Stimulated activated CD4-positive, alpha-beta T cell treated with anti-CD3 and anti-CD28 coated beads, Interleukin-4, amount 100 ng/mL, for 1 hour (primary cell): ENCODE results near the gene CEACAM4.
A peak's percentile ranks its signal among the peaks of the same experiment; 100 is the strongest.
"Not testable (repeated sequence)": the region's sequence is repeated elsewhere in the genome, so short reads cannot be mapped to it uniquely, and the experiment has no call there.

ENCODE experiments used
- DNase-seq: peaks from one replicate; pipeline ENCODE4 v3.0.0-alpha.2; 2020

CEACAM4 gene

DNA sequence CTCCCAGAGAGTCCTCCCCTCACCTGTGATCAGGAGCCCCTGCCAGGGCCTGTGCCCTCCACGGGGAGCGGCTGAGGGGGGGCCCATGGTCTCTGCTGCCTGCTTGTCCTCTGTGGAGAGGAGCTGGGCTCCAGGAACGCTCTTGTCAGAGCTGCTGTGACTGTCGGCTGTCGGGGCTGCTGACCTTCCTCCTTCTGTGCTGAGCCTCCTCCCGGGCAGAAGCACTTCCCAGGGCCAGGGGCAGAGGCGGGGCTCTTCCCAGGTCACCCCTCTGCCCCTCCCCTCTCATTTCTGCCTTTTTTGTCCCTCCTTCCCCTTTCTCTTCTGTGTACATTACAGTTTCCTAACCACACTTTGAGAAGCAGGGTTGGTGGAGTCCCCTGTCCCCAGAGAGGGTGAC lies at the start of gene CEACAM4:
Gene CEACAM4 (minus strand): TSS at position 198 of the 400 bp plus-strand sequence. CDS start 111 bp downstream, at position 87.
- no peak for DNase-seq

DNA sequence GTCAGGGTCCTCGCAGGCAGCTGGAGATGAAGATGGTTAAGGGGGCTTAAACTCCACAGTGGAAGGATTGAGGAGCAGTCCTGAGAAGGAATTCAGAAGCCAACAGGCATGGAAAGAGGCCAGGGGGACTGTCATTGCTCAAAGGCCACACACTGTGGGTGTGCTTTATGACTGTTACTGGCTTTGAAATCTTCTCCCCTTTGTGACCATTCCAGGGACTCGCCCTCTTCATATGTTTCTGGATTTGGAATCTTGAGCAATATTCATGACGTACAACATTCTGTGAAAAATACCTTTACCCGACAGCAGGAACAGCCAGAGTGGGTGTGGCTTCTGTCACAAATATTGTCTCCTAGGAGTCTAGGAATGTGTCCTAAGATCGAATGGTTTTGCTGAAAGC lies 44.6 kb upstream of the CEACAM4 start:
- DNase-seq: no peak

DNA sequence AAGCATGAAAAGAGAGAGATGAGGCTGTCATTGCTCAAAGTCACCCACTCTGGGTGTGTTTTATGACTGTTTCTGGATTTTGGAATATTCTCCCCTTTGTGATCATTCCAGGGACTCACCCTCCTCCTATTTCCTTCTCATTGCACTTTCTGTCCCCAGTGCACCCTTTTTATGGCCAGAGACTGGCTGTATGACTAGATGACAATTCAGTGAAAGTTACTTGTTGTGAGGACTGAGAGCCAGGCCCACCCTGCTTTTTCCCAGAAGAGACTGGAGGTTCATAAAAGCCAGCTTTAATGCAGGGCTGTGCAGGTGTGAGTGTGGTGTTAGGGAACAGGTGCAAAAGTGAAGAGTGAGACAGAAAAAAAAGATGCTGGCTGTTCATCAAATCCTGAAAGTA lies 43.9 kb upstream of the CEACAM4 start:
- no peak for DNase-seq

DNA sequence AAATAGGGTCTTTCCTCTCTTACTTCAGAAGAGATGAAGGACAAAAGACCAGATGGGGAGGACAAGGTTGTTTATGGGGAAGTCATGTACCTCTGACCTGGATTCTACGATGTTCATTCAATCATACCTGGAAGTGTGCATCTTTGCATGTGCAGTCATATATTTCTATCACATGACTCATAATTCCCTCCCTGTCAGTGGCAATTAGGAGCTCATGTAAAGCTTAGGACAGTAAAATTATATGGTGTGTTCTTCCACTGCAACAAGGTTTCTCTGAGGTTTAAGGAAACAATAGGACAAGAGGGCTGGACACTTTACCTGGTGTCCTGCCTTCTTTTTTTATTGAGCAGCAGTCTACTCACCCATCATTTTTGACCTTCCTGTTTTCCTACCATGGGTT lies 41.4 kb upstream of the CEACAM4 start:
- no peak for DNase-seq

DNA sequence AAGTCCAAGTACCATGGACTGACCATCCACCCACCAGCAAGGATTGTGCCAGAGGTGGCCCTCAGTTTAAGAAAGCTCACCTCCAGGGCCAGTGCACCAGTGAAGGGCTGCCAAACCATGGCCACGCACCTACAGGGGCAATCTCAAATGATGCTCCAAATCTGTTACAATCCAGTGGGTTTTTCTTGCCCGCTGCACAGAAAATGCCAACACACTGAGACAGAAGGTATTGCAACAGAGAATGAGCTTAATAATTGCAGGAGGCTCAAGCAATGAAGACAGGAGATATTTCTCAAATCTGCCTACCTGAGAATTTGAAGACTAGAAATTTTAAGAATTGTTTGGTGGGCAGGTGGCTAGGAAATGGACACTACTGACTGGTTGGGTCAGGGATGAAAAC lies 39.2 kb upstream of the CEACAM4 start:
- DNase-seq: no peak

DNA sequence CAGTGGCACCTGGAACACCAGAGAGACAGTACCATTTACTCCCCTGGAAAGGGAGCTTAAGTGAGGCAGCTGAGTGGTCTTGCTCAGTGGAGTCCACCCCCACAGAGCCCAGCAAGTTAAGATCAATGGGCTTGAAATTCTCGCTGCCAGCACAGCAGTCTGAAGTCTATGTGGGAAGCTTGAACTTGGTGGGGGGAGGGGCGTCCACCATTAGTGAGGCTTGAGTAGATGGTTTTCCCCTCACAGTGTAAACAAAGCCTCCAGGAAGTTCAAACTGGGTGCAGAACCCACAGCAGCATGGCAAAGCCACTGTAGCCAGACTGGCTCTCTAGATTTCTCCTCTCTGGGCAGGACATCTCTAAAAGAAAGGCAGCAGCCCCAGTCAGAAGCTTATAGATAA lies 30.3 kb upstream of the CEACAM4 start:
- DNase-seq: no peak

DNA sequence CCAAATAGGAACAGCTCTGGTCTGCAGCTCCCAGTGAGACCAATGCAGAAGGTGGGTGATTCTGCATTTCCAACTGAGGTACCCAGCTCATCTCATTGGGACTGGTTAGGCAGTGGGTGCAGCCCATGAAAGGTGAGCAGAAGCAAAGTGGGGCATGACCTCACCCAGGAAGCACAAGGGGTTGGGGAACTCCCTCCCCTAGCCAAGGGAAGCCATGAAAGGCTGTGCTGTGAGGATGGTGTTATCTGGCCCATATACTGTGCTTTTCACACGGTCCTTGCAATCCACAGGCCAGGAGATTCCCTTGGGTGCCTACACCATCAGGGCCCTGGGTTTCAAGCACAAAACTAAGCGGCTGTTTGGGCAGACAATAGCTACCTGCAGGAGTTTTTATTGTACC lies 29.9 kb upstream of the CEACAM4 start:
- DNase-seq: not testable (repeated sequence)

DNA sequence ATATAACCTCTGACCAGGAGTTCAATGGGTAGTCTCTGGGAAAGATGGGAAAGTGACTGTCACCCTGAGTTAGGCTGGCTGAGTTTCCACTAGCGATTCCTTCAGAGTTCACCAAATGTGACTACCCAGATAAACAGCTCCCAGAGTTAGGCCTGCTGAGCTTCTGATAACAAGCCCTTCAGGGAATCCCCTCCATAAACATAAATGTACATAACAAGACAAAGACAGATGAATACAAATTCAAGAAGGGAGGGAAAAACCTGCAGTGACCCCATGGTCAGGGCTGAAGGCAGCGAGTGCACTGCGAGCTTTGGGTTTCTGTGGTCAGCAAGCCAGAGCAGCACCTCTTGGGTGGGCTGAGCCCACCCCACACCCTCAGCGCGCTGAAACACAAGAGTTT lies 25.4 kb upstream of the CEACAM4 start:
- no peak for DNase-seq

DNA sequence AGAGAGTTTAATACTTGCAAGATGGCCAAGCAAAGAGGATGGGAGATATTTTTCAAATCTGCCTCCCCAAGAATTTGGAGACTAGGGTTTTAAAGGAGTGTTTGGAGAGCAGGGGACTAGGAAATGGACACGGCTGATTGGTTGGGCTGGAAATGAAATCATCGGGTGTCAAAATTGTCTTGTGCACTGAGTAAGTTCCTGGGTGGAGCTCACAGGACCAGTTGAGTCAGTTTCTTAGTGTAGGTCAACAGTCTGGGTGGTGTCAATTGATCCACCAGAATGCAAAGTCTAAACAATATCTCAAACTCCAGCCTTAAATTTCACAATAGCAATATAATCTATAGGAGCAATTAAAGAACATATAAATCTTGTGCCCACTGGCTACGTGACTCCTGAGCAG lies 23.0 kb upstream of the CEACAM4 start:
- no peak for DNase-seq

DNA sequence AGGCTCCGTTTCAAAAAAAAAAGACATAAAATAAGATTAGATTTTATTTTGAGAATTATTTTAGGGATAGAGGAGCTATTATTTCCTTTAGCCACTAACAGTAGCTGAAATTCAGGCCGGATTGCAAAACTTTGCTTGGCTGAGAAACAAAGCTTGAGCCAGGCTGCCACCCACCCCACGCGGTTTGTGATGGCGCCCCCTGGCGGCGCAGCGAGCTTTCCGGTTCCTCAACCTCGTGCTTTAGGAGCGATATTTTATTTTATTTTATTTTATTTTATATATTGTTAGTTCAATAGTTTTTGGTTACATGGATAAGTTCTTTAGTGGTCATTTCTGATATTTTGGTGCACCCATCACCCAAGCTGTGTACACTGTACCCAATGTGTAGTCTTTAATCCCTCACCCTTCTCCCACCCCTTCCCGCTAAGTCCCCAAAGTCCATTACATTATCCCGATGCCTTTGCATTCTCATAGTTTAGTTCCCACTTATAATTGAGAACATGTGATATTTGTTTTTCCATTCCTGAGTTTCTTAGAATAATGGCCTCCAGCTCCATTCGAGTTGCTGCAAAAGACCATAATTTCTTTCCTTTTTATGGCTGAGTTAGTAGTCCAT lies 19.8 kb upstream of the CEACAM4 start:
- DNase-seq: peak; percentile 61

DNA sequence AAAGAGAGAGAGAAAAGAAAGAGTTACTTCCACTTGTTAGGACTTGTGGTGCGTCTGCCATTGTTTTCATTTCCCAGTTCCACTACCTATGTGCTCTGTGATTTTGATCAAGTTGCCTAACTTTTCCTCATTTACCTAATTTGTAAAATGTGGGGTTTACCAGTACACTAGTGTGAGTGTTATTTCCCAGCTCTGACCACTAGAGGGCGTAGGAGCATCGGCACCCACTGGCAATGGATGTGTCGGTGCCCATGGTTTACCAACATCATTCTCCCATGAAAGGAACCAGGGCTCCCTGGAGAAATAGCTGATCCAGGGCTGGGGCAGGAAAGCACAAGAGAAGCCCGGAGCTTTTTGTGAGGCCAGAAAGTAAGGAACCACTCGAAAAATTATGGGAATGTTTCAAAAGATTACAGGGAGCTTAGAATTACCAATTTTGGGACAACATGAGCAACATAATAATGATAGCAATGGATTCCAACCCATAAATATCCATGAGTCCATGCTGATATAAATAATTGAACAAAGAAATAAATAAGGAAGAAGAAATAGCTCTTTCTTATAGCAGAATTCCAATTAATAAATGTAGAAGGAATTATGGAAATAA lies 15.1 kb upstream of the CEACAM4 start:
- DNase-seq: peak; percentile 62

DNA sequence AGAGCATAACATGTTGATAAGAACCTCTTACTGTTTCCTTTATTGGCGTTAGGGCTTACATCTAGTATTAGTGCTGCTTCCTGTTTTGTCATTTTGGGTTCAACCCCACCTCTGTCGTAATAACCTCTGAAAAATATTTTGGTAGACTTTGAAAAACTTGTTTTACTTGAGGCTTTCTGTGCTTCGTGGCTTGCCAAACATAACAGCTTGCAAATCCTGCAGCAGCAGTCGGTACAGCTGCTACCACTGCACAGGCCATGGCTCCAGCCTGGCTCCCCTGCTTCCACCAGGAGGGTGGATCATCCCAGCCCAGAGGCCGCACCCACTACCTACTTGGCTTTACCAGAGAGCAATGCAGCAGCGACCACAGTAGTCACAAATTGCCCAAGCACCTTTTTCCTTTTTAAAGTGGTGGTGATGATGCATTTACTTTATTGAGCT lies 11.8 kb upstream of the CEACAM4 start:
- no peak for DNase-seq

DNA sequence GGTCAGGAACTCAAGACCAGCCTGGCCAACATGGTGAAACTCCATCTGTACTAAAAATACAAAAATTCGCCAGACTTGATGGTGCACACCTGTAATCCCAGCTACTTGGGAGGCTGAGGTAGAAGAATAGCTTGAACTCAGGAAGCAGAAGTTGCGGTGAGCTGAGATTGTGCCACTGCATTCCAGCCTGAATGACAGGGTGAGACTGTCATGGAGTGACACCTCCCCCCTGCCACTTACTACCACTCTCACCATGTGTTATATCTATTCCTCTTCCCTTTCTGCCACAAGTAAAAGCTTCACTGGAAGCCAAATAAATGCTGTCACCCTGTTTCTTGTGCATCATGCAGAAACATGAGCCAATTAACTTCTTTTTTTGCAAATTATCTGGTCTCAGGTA lies 10.6 kb upstream of the CEACAM4 start:
- DNase-seq: no peak

DNA sequence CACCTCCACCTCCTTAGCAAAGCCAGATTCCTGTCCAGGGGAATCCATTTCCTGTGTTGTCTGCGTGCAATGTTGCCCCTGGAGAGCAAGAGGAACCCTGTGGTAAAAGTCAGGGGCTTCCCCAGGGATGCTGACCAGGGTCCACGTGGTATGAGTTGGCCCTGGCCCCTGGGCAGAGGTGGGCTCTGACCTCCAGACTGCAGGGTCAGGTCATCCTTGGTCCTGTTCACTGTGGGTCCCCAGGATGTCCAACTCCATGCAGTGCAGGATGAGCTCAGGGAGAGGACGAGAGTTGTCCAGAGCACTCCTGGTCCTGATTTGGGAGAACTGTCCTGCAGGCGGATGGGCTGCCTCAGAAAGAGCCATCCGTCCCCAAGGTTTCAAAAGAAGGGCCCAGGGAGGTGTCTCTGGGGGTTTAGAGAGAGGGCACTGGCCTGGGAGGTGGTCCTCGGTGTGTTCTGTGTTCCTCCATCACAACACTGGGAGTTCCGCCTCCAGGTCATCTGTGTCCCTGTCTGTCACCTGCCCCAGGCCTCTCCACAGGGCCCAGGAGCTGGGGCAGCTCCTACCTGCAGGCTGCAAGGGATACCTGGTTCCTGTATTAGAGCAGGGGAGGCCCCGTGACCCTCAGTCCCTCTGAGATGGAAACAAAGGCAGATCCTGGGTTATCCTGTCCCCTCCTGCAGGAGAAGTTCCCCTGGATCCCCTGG lies 1.2 kb upstream of the CEACAM4 start:
- no peak for DNase-seq

DNA sequence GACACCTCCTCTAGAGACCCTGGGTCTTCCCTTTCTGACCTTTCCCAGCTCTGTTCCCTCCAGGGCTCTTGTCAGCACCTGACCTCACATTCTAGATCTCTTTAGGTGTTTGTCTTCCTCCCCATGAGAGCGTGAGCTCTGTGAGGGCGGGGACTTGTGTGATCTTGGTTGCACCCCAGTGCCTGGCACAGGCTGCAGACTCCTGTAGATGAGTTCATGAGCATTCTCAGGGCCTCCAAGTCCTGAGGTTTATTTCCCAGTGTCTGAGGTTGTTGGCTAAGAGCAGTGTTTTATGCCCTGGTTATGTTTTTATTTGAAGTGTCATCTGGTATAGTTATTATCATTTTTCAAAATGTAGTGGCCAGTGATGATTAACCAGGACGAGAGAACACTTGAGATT lies 596 bp downstream of the CEACAM4 start:
- no peak for DNase-seq

DNA sequence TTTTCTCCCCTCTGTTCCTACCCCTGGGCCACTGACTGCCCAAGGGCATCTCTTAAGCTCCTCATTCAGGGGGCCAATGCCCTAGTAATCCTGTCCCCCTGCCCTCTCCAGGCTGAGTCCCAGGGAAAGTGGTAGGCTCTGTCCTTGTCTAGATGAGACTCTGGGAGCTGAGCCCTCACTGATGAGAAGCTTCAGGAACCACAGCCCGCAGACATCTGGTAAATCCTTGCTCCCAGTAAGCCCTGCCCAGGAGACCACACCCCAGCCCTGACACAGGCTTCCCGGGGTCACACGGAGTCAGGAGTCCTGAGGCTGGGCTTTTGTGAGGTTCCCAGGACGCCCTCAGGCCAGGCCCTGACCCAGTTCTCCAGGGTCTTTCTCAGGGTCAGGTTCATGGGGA lies 1.9 kb downstream of the CEACAM4 start:
- DNase-seq: no peak

DNA sequence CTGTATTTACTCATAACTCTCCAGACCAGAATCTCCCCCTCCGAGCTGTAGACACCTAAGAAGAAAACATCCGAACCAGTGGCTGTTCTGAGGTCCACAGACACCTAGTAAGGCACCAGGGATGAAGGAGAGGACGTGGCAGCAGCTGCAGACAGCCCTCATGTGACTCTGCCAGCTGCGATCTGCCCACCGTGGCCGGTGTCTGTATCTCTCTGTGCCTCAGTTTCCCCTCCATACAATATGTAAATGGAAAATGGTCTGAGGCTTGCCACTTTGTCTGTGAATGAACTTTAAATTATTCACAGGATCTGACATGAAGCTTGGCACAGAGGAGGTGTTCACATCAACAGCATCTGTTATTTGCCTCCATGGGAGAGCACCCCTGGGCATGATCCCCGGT lies 2.4 kb downstream of the CEACAM4 start:
- DNase-seq: no peak

DNA sequence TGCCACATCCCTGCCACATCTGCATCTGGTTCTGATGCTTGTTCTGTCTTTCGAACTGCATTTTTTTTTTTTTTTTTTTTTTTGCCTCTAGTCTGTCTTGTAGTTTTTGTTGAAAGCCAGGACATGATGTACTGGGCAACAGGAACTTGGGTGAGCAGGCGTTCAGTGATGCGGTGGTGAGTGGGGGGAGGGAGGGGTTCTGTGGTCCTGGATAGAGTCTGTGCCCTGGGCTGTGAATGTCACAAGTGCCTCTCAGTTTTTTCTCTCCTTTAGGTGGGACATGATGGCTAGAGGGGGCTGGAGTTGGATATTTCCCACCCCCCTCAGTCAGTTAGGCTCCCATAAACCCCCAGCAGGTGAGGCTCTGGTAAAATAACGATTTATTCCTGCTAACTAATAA lies 3.5 kb downstream of the CEACAM4 start:
- DNase-seq: no peak

DNA sequence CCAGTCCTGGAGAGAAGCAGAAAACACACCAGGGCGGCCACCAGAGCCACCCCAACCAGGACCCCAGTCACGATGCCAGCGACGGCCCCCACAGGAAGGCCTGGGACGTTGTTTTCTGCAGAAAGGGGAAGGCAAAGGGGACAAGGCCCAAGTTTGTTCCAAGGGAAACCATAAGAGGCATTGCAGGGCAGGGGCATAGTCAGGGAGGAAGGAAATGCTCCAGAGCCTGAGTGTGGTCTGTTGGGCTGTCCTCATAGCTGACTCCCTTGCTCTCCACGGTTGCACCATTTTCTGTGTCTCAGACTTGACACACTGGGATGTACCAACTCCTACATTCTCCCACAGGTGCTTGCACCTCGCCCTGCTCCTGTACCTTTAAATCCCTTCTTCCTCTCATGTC lies 5.2 kb downstream of the CEACAM4 start:
- no peak for DNase-seq

DNA sequence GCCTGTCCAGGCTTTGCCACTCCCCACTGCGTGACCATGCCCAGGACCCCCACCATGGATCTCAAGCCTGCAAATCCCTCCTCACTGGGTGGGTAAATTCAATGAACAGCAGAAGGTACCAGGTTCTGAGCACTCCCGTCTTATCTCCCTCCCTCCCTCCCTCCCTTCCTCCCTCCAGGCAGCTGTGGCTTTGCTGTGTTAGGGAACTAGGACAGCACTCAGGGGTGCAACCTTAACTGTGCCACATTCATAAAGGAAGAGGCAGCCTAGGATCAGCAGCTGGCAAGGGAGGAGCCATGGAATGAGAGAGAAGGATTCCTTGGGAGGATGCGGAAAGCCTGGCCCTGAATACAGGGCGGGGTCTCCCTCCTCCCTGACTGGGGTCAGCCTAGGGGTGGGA lies 5.6 kb downstream of the CEACAM4 start:
- no peak for DNase-seq

DNA sequence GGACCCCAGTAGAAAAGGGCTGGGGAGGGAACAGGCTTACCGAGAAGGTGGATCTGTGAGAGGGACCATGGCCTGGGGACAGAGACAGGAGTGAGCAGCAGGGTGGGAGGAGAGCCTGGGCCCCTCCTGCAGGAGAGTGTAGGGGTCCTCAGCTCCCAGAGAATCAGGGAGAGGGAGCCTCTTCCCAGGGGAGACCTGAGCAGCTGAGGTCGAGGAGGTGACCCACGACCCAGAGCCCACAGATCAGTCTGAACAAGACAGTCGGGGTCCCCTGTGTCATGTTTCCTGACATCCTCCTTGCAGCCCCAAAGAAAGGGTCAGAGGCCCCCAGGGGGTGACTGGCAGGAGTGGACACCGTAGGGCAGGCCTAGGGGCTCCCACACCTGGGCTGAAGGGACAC lies 6.7 kb downstream of the CEACAM4 start:
- no peak for DNase-seq

DNA sequence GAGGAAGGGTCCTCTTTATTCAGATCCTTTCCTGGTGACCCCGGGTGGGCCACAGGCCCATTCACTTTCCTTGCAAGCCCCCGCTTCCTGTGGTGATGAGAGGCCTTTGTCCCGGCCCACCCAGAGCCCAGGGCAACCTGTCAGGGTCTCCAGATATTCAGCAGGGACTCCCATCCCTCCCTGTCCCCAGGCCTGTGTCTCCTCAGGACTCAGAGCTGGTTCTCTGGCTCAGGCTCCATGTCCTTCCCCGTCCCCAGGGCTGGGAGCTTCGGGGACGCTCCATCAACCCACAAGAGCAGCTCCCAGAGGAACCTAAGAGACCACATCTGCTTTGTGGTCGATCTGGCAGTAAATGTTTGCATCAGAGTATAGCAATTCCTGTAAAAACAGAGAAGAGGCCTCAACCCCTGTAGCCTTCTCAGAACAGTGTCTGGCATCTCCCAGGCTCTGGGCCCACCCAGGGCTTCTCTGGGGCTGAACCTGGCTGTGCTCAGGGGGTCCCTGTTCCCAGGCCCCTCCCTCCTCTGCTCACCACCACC lies 7.8 kb downstream of the CEACAM4 start:
- no peak for DNase-seq

DNA sequence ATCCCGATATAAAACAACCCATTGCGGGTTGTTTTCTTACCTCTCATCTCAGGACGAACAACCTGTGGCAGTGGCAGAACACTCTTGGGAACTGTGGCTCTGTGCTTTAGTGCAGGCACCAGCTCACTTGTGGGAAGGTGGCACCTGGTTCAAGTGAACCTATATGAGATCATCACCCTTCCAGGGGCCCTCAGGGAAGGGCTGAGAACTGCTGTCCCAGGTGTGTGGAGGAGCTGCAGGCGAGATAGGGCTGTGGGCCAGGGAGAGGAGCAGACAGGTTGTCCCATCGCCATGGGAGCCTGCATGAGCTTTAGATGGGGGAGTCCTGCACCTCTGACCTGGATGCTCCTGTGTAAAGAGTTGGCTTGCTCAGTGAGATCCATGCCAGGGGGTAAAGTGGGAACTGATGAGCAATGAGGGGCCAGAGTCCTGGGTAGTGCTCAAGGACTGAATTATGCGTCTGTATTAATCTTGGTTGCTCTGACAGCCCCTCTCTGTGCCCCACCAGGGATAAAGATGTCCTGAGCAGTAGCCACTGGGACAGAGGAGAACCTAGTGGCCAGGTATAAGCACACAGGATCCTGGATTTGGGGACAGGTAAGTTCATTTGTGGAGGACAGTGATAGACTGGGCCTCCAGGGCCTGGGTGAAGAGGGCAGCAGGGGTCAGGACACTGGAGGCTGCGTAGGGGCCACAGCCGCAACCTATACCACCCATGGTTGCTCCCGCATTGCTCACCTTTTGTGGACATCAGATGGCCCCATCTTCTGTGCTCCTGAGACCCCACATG lies 8.7 kb downstream of the CEACAM4 start:
- DNase-seq: no peak
